HCT116 (cell line): ENCODE measurements around the gene SLC2A9. TPM values are rescaled to one million over a fixed set of nuclear protein-coding genes. Genes with fewer than 3 reads are reported as not detected.

Experiments
- ATAC-seq: fragments of 200-7000 bp; cut with Tn5 transposase; 2 replicates; pipeline ENCODE4 v1.9.1; 2020; ENCODE audit warnings: mild to moderate bottlenecking, moderate library complexity
- BruUV-seq: library from RNA; stranded (reverse); fragments of 400-500 nt; replicated peaks from 2 replicates; lab custom pipeline; 2021; lab: Mats Ljungman, UMichigan
- CTCF ChIA-PET: fragments of 300-600 bp; sonication (Branson Sonifier 250); formaldehyde crosslinking; loops from one replicate; lab custom pipeline; 2021; ENCODE audit warnings: antibody characterized with exemption; lab: Charles Lee
- POLR2A ChIA-PET: fragments of 300-600, 350-600 bp; sonication (Branson Sonifier 250); formaldehyde crosslinking; loops from one replicate; lab custom pipeline; 2021; ENCODE audit warnings: antibody characterized with exemption; lab: Charles Lee
- RAD21 ChIA-PET, 2 experiments: fragments of 300-600 bp; sonication (Branson Sonifier 250); formaldehyde crosslinking; loops; one replicate each; lab custom pipeline; 2023; ENCODE audit warnings: low total read pairs in 2 of 2; ENCODE audit not compliant: uncharacterized antibody in 2 of 2, unreplicated experiment in 2 of 2, low non-redundant PET in 1 of 2; lab: Charles Lee
- DNase-seq: peaks from one replicate; pipeline ENCODE4 v3.0.0-alpha.2; 2010; ENCODE audit warnings: low read depth, low spot score
- H2AFZ ChIP-seq: fragments of 200-600 bp; shearing (Covaris generic), sonication (generic); 2 replicates; pipeline ENCODE4 v1.6.1; 2017; ENCODE audit warnings: low read depth, mixed run types, mixed read lengths, antibody characterized with exemption, low read length; ENCODE audit not compliant: poor library complexity, severe bottlenecking
- H3K27ac ChIP-seq: 2 replicates; pipeline ENCODE4 v1.5.1; 2012; ENCODE audit warnings: low read depth, low read length
- H3K27me3 ChIP-seq: fragments of 200-600 bp; sonication (generic); 2 replicates; pipeline ENCODE4 v1.6.1; 2016; ENCODE audit warnings: mixed run types, low read length, mixed read lengths; ENCODE audit not compliant: insufficient read depth
- H3K36me3 ChIP-seq, 2 experiments: fragments of 200-500 bp in 1 of 2; fragments of 200-600 bp in 1 of 2; sonication (Bioruptor generic) in 1 of 2; sonication (generic) in 1 of 2; 2 replicates each; pipeline versions ENCODE4 v1.5.1 to v1.6.1; 2014 to 2016; ENCODE audit warnings: low read length in 2 of 2, inconsistent platforms in 1 of 2, mixed read lengths in 1 of 2, mixed run types in 1 of 2; ENCODE audit not compliant: insufficient read depth in 2 of 2, control insufficient read depth in 1 of 2
- H3K4me1 ChIP-seq, 2 experiments: fragments of 200-600 bp in 1 of 2; sonication (generic) in 1 of 2; 2 replicates each; pipeline versions ENCODE4 v1.5.1 to v1.6.1; 2012 to 2017; ENCODE audit warnings: low read length in 2 of 2, inconsistent platforms in 1 of 2, mild to moderate bottlenecking in 1 of 2, mixed read lengths in 1 of 2, mixed run types in 1 of 2, moderate library complexity in 1 of 2; ENCODE audit not compliant: insufficient read depth in 2 of 2, control insufficient read depth in 1 of 2
- H3K4me2 ChIP-seq: fragments of 200-600 bp; sonication (generic); 2 replicates; pipeline ENCODE4 v1.6.1; 2017; ENCODE audit warnings: mixed run types, low read length, mixed read lengths
- H3K4me3 ChIP-seq, 2 experiments: fragments of 200-600 bp in 1 of 2; sonication (generic) in 1 of 2; replicated peaks in 1 of 2; 2 replicates each; pipeline ENCODE4 v1.5.1; 2011 to 2016; ENCODE audit warnings: low read length in 2 of 2, control low read depth in 1 of 2, low read depth in 1 of 2, mild to moderate bottlenecking in 1 of 2, mixed read lengths in 1 of 2, mixed run types in 1 of 2
- H3K79me2 ChIP-seq: fragments of 200-600 bp; sonication (generic); 2 replicates; pipeline ENCODE4 v1.6.1; 2017; ENCODE audit warnings: mild to moderate bottlenecking, mixed run types, low read length, moderate library complexity, mixed read lengths; ENCODE audit not compliant: insufficient read depth
- H3K9ac ChIP-seq: fragments of 200-600 bp; sonication (generic); 2 replicates; pipeline ENCODE4 v1.6.1; 2016; ENCODE audit warnings: low read length, mixed read lengths
- H3K9me2 ChIP-seq: fragments of 200-600 bp; sonication (generic), shearing (Covaris generic); 2 replicates; pipeline ENCODE4 v1.6.1; 2017; ENCODE audit warnings: mixed run types, mild to moderate bottlenecking, moderate library complexity; ENCODE audit not compliant: insufficient read depth
- H3K9me3 ChIP-seq, 2 experiments: fragments of 200-500 bp in 1 of 2; fragments of 200-600 bp in 1 of 2; sonication (Bioruptor generic) in 1 of 2; sonication (generic) in 1 of 2; 2 replicates each; pipeline ENCODE4 v1.6.1; 2014 to 2017; ENCODE audit warnings: low read length in 2 of 2, mixed read lengths in 2 of 2, inconsistent platforms in 1 of 2, low read depth in 1 of 2, mild to moderate bottlenecking in 1 of 2, mixed run types in 1 of 2, moderate library complexity in 1 of 2; ENCODE audit not compliant: control insufficient read depth in 1 of 2, insufficient read depth in 1 of 2
- H4K20me1 ChIP-seq: fragments of 200-600 bp; sonication (generic), shearing (Covaris generic); 2 replicates; pipeline ENCODE4 v1.6.1; 2017; ENCODE audit warnings: mixed run types, mild to moderate bottlenecking, moderate library complexity; ENCODE audit not compliant: insufficient read depth
- CBX3 ChIP-seq: IDR thresholded peaks from 2 replicates; pipeline ENCODE4 v1.6.1; 2012; ENCODE audit warnings: low read depth
- CEBPB ChIP-seq: IDR thresholded peaks from 2 replicates; pipeline ENCODE4 v1.6.1; 2012; ENCODE audit warnings: low read depth
- CTCF ChIP-seq, 3 experiments: fragments of 200-600 bp in 1 of 3; sonication (generic) in 1 of 3; IDR thresholded peaks in 2 of 3; conservative IDR thresholded peaks in 1 of 3; 2 replicates each; pipeline ENCODE4 v1.5.1; 2012 to 2017; ENCODE audit warnings: low read depth in 2 of 3, low read length in 2 of 3, antibody characterized with exemption in 1 of 3, borderline replicate concordance in 1 of 3, control low read depth in 1 of 3, mild to moderate bottlenecking in 1 of 3, mixed read lengths in 1 of 3, mixed run types in 1 of 3, moderate library complexity in 1 of 3; ENCODE audit not compliant: insufficient read depth in 1 of 3
- EGR1 ChIP-seq: IDR thresholded peaks from 2 replicates; pipeline ENCODE4 v1.6.1; 2012; ENCODE audit warnings: low read depth
- ELF1 ChIP-seq: IDR thresholded peaks from 2 replicates; pipeline ENCODE4 v1.6.1; 2012; ENCODE audit warnings: low read depth, borderline replicate concordance
- EZH2 ChIP-seq: fragments of 200-600 bp; sonication (generic); IDR thresholded peaks from 2 replicates; pipeline ENCODE4 v1.6.1; 2017; ENCODE audit warnings: antibody characterized with exemption, mixed run types
- JUND ChIP-seq: IDR thresholded peaks from 2 replicates; pipeline ENCODE4 v1.6.1; 2012
- POLR2A ChIP-seq: IDR thresholded peaks from 2 replicates; pipeline ENCODE4 v1.7.0; 2011; ENCODE audit warnings: borderline replicate concordance; ENCODE audit not compliant: insufficient read depth, insufficient read length; ENCODE audit errors: extremely low read depth
- POLR2AphosphoS5 ChIP-seq: IDR thresholded peaks from 2 replicates; pipeline ENCODE4 v1.6.1; 2011; ENCODE audit warnings: mild to moderate bottlenecking, low read depth, low read length, moderate library complexity
- SP1 ChIP-seq: IDR thresholded peaks from 2 replicates; pipeline ENCODE4 v1.6.1; 2012; ENCODE audit warnings: low read depth
- SRF ChIP-seq: IDR thresholded peaks from 2 replicates; pipeline ENCODE4 v1.6.1; 2012; ENCODE audit warnings: low read depth
- TCF7L2 ChIP-seq: IDR thresholded peaks from 2 replicates; pipeline ENCODE4 v1.7.0; 2011; ENCODE audit warnings: borderline replicate concordance, inconsistent platforms; ENCODE audit not compliant: insufficient read depth, insufficient read length; ENCODE audit errors: extremely low read depth
- YY1 ChIP-seq: IDR thresholded peaks from 2 replicates; pipeline ENCODE4 v1.6.1; 2011; ENCODE audit warnings: low read length, low read depth, moderate library complexity, mild to moderate bottlenecking; ENCODE audit not compliant: insufficient replicate concordance; ENCODE audit errors: extremely low read depth
- ZFX ChIP-seq: fragments of 450-650 bp; IDR thresholded peaks from 2 replicates; pipeline ENCODE4 v1.6.1; 2017
- ZNF274 ChIP-seq: fragments of 200-500 bp; sonication (Bioruptor generic); IDR thresholded peaks from 2 replicates; pipeline ENCODE4 v1.6.1; 2014; ENCODE audit warnings: mild to moderate bottlenecking, low read depth, low read length, inconsistent platforms
- intact Hi-C: fragments of 100-400 bp; cut with micrococcal nuclease; formaldehyde crosslinking; loops from 2 replicates; pipeline ENCODE4 v1.10.0; 2022
- total RNA-seq: library from RNA; stranded (reverse); gene quantifications from one replicate; pipeline ENCODE4 v1.2.1, GENCODE V29; 2021; ENCODE audit not compliant: unreplicated experiment
- TF ChIP-seq, protein P1 (sequence below): IDR thresholded peaks from 2 replicates; pipeline ENCODE4 v1.6.1; 2012
- TF ChIP-seq, protein P2 (sequence below): IDR thresholded peaks from 2 replicates; pipeline ENCODE4 v1.6.1; 2012
- TF ChIP-seq, protein P3 (sequence below): IDR thresholded peaks from 2 replicates; pipeline ENCODE4 v1.6.1; 2012; ENCODE audit warnings: low read depth

Gene SLC2A9
- total RNA-seq, 1 experiment from 2014 or later: 2.2 TPM

GRCh38 chr4:9874385-9874784 lies 146.9 kb downstream of the SLC2A9 start (continued):
- TF ChIP-seq EZH2: no peak
- no peak for TF ChIP-seq ZNF274
- no peak for TF ChIP-seq POLR2A

DNA sequence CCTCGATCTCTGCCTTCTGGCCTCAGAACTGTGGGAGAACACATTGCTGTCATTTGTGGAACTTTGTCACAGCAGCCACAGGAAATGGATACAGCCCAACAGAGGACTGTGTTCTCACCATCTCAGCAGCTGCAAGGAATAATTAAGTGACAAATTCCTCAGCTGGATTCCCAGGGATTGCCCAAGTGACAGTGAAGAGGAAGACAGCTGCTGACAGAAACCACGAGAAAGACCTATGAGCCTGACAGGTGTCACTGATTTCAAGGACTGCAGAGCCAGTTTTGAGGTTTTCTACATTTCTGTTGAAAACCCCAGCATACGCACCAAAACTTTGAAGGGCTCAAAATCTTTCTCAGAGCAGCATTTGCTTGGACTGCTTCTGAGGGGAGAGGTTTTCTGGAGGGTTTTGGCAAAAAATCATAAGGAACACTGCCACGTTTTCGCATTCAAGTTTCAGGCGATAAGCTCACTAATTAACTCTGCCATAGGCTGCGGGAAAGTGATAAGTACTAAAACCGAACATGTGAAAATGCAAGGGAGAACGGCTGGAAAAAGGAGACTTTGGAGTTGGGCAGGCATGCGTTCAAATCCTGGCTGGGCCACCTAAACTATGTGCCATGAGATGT lies 151.0 kb downstream of the SLC2A9 start:
- Histone ChIP-seq H2AFZ (no peak overlapping the region), H3K27me3 (no peaks in the 10 kb centered on the region; the same call in 1 of the 2 replicates), H3K79me2 (no peaks in the 10 kb centered on the region)
- TF ChIP-seq EZH2 (no peak), CTCF (IDR thresholded peaks at IDR 0.05 in 2 of 3, conservative IDR thresholded peaks at IDR 0.05 in 1 of 3; ENCODE audit: borderline replicate concordance in 1 of 3, insufficient read depth in 1 of 3, low read depth in 2 of 3, low read length in 2 of 3) (no peak), ZFX (no peak), ELF1 (no peak), ZNF274 (no peak), YY1 (no peak), SRF (no peak), CEBPB (no peak), JUND (no peak), EGR1 (no peak), SP1 (no peak), POLR2AphosphoS5 (no peak), TCF7L2 (no peak), CBX3 (no peak), POLR2A (no peak)
- TF ChIP-seq, protein P1, sequence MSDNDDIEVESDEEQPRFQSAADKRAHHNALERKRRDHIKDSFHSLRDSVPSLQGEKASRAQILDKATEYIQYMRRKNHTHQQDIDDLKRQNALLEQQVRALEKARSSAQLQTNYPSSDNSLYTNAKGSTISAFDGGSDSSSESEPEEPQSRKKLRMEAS: no peak
- TF ChIP-seq, protein P2, sequence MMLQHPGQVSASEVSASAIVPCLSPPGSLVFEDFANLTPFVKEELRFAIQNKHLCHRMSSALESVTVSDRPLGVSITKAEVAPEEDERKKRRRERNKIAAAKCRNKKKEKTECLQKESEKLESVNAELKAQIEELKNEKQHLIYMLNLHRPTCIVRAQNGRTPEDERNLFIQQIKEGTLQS: no peak
- TF ChIP-seq, protein P3, sequence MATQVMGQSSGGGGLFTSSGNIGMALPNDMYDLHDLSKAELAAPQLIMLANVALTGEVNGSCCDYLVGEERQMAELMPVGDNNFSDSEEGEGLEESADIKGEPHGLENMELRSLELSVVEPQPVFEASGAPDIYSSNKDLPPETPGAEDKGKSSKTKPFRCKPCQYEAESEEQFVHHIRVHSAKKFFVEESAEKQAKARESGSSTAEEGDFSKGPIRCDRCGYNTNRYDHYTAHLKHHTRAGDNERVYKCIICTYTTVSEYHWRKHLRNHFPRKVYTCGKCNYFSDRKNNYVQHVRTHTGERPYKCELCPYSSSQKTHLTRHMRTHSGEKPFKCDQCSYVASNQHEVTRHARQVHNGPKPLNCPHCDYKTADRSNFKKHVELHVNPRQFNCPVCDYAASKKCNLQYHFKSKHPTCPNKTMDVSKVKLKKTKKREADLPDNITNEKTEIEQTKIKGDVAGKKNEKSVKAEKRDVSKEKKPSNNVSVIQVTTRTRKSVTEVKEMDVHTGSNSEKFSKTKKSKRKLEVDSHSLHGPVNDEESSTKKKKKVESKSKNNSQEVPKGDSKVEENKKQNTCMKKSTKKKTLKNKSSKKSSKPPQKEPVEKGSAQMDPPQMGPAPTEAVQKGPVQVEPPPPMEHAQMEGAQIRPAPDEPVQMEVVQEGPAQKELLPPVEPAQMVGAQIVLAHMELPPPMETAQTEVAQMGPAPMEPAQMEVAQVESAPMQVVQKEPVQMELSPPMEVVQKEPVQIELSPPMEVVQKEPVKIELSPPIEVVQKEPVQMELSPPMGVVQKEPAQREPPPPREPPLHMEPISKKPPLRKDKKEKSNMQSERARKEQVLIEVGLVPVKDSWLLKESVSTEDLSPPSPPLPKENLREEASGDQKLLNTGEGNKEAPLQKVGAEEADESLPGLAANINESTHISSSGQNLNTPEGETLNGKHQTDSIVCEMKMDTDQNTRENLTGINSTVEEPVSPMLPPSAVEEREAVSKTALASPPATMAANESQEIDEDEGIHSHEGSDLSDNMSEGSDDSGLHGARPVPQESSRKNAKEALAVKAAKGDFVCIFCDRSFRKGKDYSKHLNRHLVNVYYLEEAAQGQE: no peak
- TF ChIP-seq, all 23 proteins: peak for 0
- Histone ChIP-seq H3K27ac (no peak overlapping the region), H3K9me3 (no peaks in the 10 kb centered on the region), H3K4me3 (no peak overlapping the region), H3K4me1 (no peaks in the 10 kb centered on the region), H4K20me1 (no peaks in the 10 kb centered on the region), H3K9ac (no peak overlapping the region), H3K9me2 (no peaks in the 10 kb centered on the region), H3K36me3 (no peaks in the 10 kb centered on the region), H3K4me2 (no peak overlapping the region)
- CTCF ChIA-PET: no interaction called here
- DNase-seq (no peak), ATAC-seq (no peak)
- POLR2A ChIA-PET: no interaction called here
- intact Hi-C loops: no loop called here
- RAD21 ChIA-PET: no interaction called here
- no TSS peak for BruUV-seq
